ENCODE results near the gene INPP5A. TPM values are rescaled to one million over a fixed set of nuclear protein-coding genes. Genes with fewer than 3 reads are reported as not detected.
"Not testable (repeated sequence)": the region's sequence is repeated elsewhere in the genome, so short reads cannot be mapped to it uniquely, and the experiment has no call there.

Gene INPP5A
- total and polyA plus RNA-seq, 11 donors = 38.6 to 179 (median 102) TPM

GRCh38 chr10:132790934-132791829, 253.6 kb downstream of the INPP5A start:
- intact Hi-C loops (cut with DNase I) = no loop called here
- 62 to 68% (median 65%) methylated on average over 24 to 31 of the region's 31 CpGs for WGBS, 4 donors
- DNase-seq (no peak), ATAC-seq (no peak)
- TF ChIP-seq POLR2A (IDR thresholded peaks at IDR 0.05) = no peak
- no peak for TF ChIP-seq CTCF (IDR thresholded peaks at IDR 0.05)
- H3K9me3 ChIP-seq = no peaks in the 10 kb centered on the region
- H3K36me3 ChIP-seq = no peaks in the 10 kb centered on the region
- H3K27ac ChIP-seq = no peak overlapping the region
- H3K4me3 ChIP-seq = no peak overlapping the region
- peaks cover 29 to 72% (median 41%) of the 10 kb centered on the region in 9 donors for H3K27me3 ChIP-seq
- H3K4me1 ChIP-seq = peaks cover 0 to 27% (median 14%) of the 10 kb centered on the region in 12 donors

- H3K4me3 ChIP-seq; H3K27ac ChIP-seq; H3K9me3 ChIP-seq; H3K36me3 ChIP-seq; DNase-seq; ATAC-seq; intact Hi-C loops (cut with DNase I): not testable (repeated sequence)
- WGBS, 4 donors = 92 to 96% (median 93%) methylated on average over 19 to 33 of the region's 33 CpGs
- peaks cover 20 to 63% (median 32%) of the 10 kb centered on the region in 9 donors for H3K27me3 ChIP-seq
- peaks cover 0 to 18% (median 11%) of the 10 kb centered on the region in 12 donors for H3K4me1 ChIP-seq
These were observed 254.5 kb downstream of the INPP5A start for GRCh38 chr10:132792099-132792498.

GRCh38 chr10:132792796-132793195, 255.2 kb downstream of the INPP5A start:
- Histone ChIP-seq H3K27ac (no peak overlapping the region), H3K9me3 (no peaks in the 10 kb centered on the region), H3K4me1 (peaks cover 0 to 11% (median 6%) of the 10 kb centered on the region in 12 donors), H3K4me3 (no peak overlapping the region), H3K27me3 (peaks cover 13 to 56% (median 25%) of the 10 kb centered on the region in 9 donors), H3K36me3 (no peaks in the 10 kb centered on the region)
- intact Hi-C loops (cut with DNase I) = no loop called here
- DNase-seq (no peak), ATAC-seq (no peak)
- TF ChIP-seq POLR2A (IDR thresholded peaks at IDR 0.05) (no peak), CTCF (IDR thresholded peaks at IDR 0.05) (no peak)
- WGBS, 4 donors = 81 to 90% (median 87%) methylated on average over 17 of the region's 17 CpGs

- H3K9me3 ChIP-seq = no peaks in the 10 kb centered on the region
- H3K27me3 ChIP-seq = peaks cover 9 to 52% (median 21%) of the 10 kb centered on the region in 9 donors
- H3K4me3 ChIP-seq = no peak overlapping the region
- 78 to 91% (median 88%) methylated on average over 6 to 9 of the region's 9 CpGs for WGBS, 4 donors
- DNase-seq = no peak
- no peaks in the 10 kb centered on the region for H3K36me3 ChIP-seq
- peaks cover 0 to 6% (median 2%) of the 10 kb centered on the region in 12 donors for H3K4me1 ChIP-seq
- no peak for TF ChIP-seq CTCF (IDR thresholded peaks at IDR 0.05)
- TF ChIP-seq POLR2A (IDR thresholded peaks at IDR 0.05) = no peak
- no peak overlapping the region for H3K27ac ChIP-seq
- no peak for ATAC-seq
- intact Hi-C loops (cut with DNase I) = no loop called here
These were observed 255.6 kb downstream of the INPP5A start for GRCh38 chr10:132793213-132793612.
